Endothelial cell of umbilical vein (primary cell): ENCODE results near the gene MACROH2A2. TPM values are rescaled to one million over a fixed set of nuclear protein-coding genes. Genes with fewer than 3 reads are reported as not detected.
A peak's percentile ranks its signal among the peaks of the same experiment; 100 is the strongest.

Experiments
- BruUV-seq: library from RNA; stranded (reverse); fragments of 400-500 nt; replicated peaks from 2 replicates; lab custom pipeline; 2021; lab: Mats Ljungman, UMichigan
- CTCF ChIA-PET: fragments of 300-600, 350-600 bp; sonication (Branson Sonifier 250); formaldehyde crosslinking; loops from one replicate; lab custom pipeline; 2021; ENCODE audit warnings: antibody characterized with exemption, inconsistent platforms; lab: Charles Lee
- POLR2A ChIA-PET: fragments of 300-600, 350-600 bp; sonication (Branson Sonifier 250); formaldehyde crosslinking; loops from one replicate; lab custom pipeline; 2021; ENCODE audit warnings: antibody characterized with exemption, inconsistent platforms; lab: Charles Lee
- DNase-seq: peaks from one replicate; pipeline ENCODE4 v3.0.0-alpha.2; 2011; ENCODE audit warnings: low read depth, low spot score
- FAIRE-seq: peaks from 2 replicates; lab custom pipeline; 2011; peaks lifted over from hg19 to GRCh38; lab: Jason Lieb, UNC
- H2AFZ ChIP-seq: 2 replicates; pipeline ENCODE4 v1.6.0; 2012; ENCODE audit warnings: low read depth, low read length, control low read depth, inconsistent platforms
- H3K27ac ChIP-seq: 2 replicates; pipeline ENCODE4 v1.5.1; 2011; ENCODE audit warnings: low read depth, mild to moderate bottlenecking, control low read depth, low read length, moderate library complexity; ENCODE audit not compliant: insufficient read depth
- H3K27me3 ChIP-seq, 2 experiments: 2 replicates each; pipeline versions ENCODE4 v1.6.0 to v1.6.1; 2011; ENCODE audit warnings: low read length in 2 of 2, mixed read lengths in 1 of 2; ENCODE audit not compliant: control insufficient read depth in 2 of 2, insufficient read depth in 2 of 2
- H3K36me3 ChIP-seq, 2 experiments: 2 replicates in 1 of 2; 3 replicates in 1 of 2; pipeline ENCODE4 v1.5.1; 2011; ENCODE audit warnings: low read length in 2 of 2, mild to moderate bottlenecking in 1 of 2, moderate library complexity in 1 of 2; ENCODE audit not compliant: control insufficient read depth in 2 of 2, insufficient read depth in 2 of 2; ENCODE audit errors: extremely low read depth in 1 of 2
- H3K4me1 ChIP-seq: 3 replicates; pipeline ENCODE4 v1.5.1; 2011; ENCODE audit warnings: mild to moderate bottlenecking, low read length; ENCODE audit not compliant: control insufficient read depth, insufficient read depth; ENCODE audit errors: extremely low read depth
- H3K4me2 ChIP-seq: 2 replicates; pipeline ENCODE4 v1.6.1; 2011; ENCODE audit warnings: low read length, control low read depth, mixed read lengths; ENCODE audit not compliant: insufficient read depth
- H3K4me3 ChIP-seq, 3 experiments: fragments of 200-600 bp in 1 of 3; sonication (generic), shearing (Covaris generic) in 1 of 3; replicated peaks in 1 of 3; 2 replicates each; pipeline ENCODE4 v1.5.1; 2011 to 2016; ENCODE audit warnings: control low read depth in 3 of 3, low read length in 3 of 3, mild to moderate bottlenecking in 2 of 3, inconsistent platforms in 1 of 3, low read depth in 1 of 3, moderate library complexity in 1 of 3; ENCODE audit not compliant: insufficient read depth in 1 of 3
- H3K79me2 ChIP-seq: 2 replicates; pipeline ENCODE4 v1.6.0; 2012; ENCODE audit warnings: low read length, inconsistent platforms; ENCODE audit not compliant: control insufficient read depth, insufficient read depth
- H3K9ac ChIP-seq: replicated peaks from 2 replicates; pipeline ENCODE3; 2011; ENCODE audit warnings: low read length, control low read depth; ENCODE audit not compliant: insufficient read depth; ENCODE audit errors: extremely low read depth
- H3K9me1 ChIP-seq: replicated peaks from 3 replicates; pipeline ENCODE4 v1.6.0; 2011; ENCODE audit warnings: mild to moderate bottlenecking, low read length; ENCODE audit not compliant: control insufficient read depth, insufficient read depth; ENCODE audit errors: extremely low read depth
- H3K9me3 ChIP-seq: replicated peaks from 2 replicates; pipeline ENCODE4 v1.5.1; 2012; ENCODE audit warnings: low read length, inconsistent platforms; ENCODE audit not compliant: control insufficient read depth, insufficient read depth
- H4K20me1 ChIP-seq: replicated peaks from 2 replicates; pipeline ENCODE3; 2011; ENCODE audit warnings: mild to moderate bottlenecking, low read length; ENCODE audit not compliant: control insufficient read depth, insufficient read depth; ENCODE audit errors: extremely low read depth
- EZH2 ChIP-seq: IDR thresholded peaks from 2 replicates; pipeline ENCODE4 v1.6.1; 2012; ENCODE audit warnings: borderline replicate concordance, low read depth, mild to moderate bottlenecking, moderate library complexity, low read length, inconsistent platforms; ENCODE audit not compliant: severe bottlenecking
- FOS ChIP-seq: IDR thresholded peaks from 2 replicates; pipeline ENCODE4 v1.6.1; 2011; ENCODE audit warnings: mild to moderate bottlenecking, low read length, moderate library complexity, borderline replicate concordance; ENCODE audit not compliant: insufficient read depth
- GATA2 ChIP-seq: IDR thresholded peaks from 2 replicates; pipeline ENCODE4 v1.7.0; 2011; ENCODE audit warnings: low read depth, mild to moderate bottlenecking, moderate library complexity, mixed read lengths, low read length; ENCODE audit not compliant: insufficient read length, insufficient read depth
- JUN ChIP-seq: IDR thresholded peaks from 2 replicates; pipeline ENCODE4 v1.6.1; 2011; ENCODE audit warnings: borderline replicate concordance, low read depth; ENCODE audit not compliant: insufficient read length, insufficient read depth
- MYC ChIP-seq: IDR thresholded peaks from one replicate; pipeline ENCODE4 v1.6.1; 2011; ENCODE audit warnings: mild to moderate bottlenecking, low read depth, low read length
- POLR2A ChIP-seq: IDR thresholded peaks from 2 replicates; pipeline ENCODE4 v1.6.1; 2012; ENCODE audit warnings: low read depth, mild to moderate bottlenecking, control low read depth, low read length
- POLR2AphosphoS5 ChIP-seq: IDR thresholded peaks from 2 replicates; pipeline ENCODE4 v1.6.1; 2012; ENCODE audit warnings: low read depth, mild to moderate bottlenecking, control low read depth, low read length, moderate library complexity; ENCODE audit not compliant: insufficient read depth
- dilution Hi-C: fragments of 300-500 bp; cut with MboI; formaldehyde crosslinking; loops from one replicate; pipeline ENCODE4 v1.15.0; 2019; ENCODE audit warnings: low sequenced_read_pairs; ENCODE audit not compliant: extremely low pct_ligation_motif_present
- intact Hi-C: fragments of 100-400 bp; cut with micrococcal nuclease; formaldehyde crosslinking; loops from one replicate; pipeline ENCODE4 v1.10.0; 2022
- polyA plus RNA-seq, 4 experiments: library from polyadenylated mRNA; depleted of rRNA in 3 of 4; stranded (reverse) in 3 of 4; unstranded in 1 of 4; fragments of >200 nt; gene quantifications; 2 replicates each; pipeline versions ENCODE4 v1.2.1 to v1.2.3, GENCODE V29; 2011 to 2012; ENCODE audit warnings: missing spikeins in 1 of 4
- total RNA-seq: library from RNA; stranded (reverse); gene quantifications from 2 replicates; pipeline ENCODE4 v1.2.3, GENCODE V29; 2021
- TF ChIP-seq, protein P1 (sequence below): IDR thresholded peaks from 2 replicates; pipeline ENCODE4 v1.6.1; 2011; ENCODE audit not compliant: insufficient read depth, insufficient read length

MACROH2A2 gene
- total and polyA plus RNA-seq, 2 donors (not counting 3 experiments of a cell fraction or from before 2014, with no cell fraction given), result 0.08 TPM; not detected in 1

DNA sequence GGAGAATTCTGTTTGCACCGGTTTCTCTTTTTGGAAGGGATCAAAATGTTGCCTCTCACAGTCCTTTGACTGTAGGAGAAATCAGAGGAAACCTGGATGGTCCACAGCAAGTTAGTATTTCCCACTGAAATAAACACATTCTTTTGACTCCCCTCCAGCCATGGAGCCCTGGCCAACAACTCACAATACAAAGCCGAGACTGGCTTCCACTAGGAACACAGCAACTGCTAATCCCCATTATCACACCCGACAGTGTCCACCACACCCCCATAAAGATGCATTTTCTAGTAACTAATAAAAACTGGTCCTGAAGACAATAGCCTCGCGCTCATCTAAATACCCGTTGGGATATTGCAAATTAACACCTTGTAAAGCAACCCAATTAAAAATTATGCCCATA is 798 bp upstream of the MACROH2A2 start:
- H3K9ac ChIP-seq, result no peak overlapping the region
- no peak overlapping the region for H2AFZ ChIP-seq
- intact Hi-C loops, result no loop called here
- no peaks in the 10 kb centered on the region for H3K4me1 ChIP-seq
- no peak overlapping the region for H3K27ac ChIP-seq
- H3K9me1 ChIP-seq, result no peaks in the 10 kb centered on the region
- DNase-seq (no peak), FAIRE-seq (no peak)
- ChIA-PET POLR2A (no interaction called here), CTCF (no interaction called here)
- peaks cover 55 to 82% of the 10 kb centered on the region in 2 experiments for H3K27me3 ChIP-seq
- H3K79me2 ChIP-seq, result no peaks in the 10 kb centered on the region
- BruUV-seq, result no TSS peak
- no peak for TF ChIP-seq GATA2
- TF ChIP-seq POLR2AphosphoS5, result no peak
- no peak for TF ChIP-seq POLR2A
- TF ChIP-seq JUN, result no peak
- no peak for TF ChIP-seq EZH2
- no peak for TF ChIP-seq MYC
- H3K4me3 ChIP-seq, result no peak overlapping the region
- no peaks in the 10 kb centered on the region for H3K9me3 ChIP-seq
- H4K20me1 ChIP-seq, result no peaks in the 10 kb centered on the region
- no peak overlapping the region for H3K4me2 ChIP-seq
- dilution Hi-C loops, result no loop called here
- H3K36me3 ChIP-seq, result no peaks in the 10 kb centered on the region

DNA sequence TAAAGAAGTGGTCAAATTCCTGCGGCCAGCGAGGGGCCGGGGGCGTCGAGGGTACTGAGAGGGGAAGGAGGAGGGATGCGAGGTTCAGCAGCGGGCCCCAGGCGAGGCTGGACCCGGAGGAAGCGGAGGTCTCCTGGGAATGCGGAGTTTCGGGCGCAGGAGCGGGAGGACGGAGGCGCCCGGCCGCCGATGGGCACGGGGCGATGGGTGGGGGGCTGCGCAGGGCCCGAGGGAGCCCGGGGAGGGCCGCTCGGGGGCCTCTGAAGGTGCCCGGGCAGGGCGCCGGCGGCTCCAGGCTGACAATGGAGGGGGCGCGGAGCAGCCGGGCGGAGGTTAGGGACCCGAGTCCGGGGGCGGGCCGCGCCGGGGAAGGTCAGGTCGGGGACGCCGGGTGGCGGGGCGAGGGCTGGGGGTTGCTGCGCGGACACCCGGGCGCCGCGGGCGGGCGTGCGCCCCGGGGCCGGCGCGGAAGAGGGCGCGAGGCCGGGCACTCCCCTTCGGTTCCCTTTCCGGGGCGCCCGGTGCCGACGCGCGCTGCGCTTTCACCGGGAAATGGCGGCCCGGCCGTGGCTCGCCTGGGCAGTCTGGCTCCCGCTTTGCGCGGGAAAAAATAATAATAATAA is 683 bp downstream of the MACROH2A2 start:
- H3K79me2 ChIP-seq, result no peaks in the 10 kb centered on the region
- no peak for DNase-seq
- TF ChIP-seq EZH2, result peak; percentile 53
- TF ChIP-seq POLR2A, result no peak
- no peak for TF ChIP-seq FOS
- TF ChIP-seq POLR2AphosphoS5, result no peak
- TF ChIP-seq, protein P1, sequence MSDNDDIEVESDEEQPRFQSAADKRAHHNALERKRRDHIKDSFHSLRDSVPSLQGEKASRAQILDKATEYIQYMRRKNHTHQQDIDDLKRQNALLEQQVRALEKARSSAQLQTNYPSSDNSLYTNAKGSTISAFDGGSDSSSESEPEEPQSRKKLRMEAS, result no peak
- no peak for TF ChIP-seq JUN
- no TSS peak for BruUV-seq
- H3K4me2 ChIP-seq, result peak overlapping the region; percentile 36
- H3K4me3 ChIP-seq, result peak overlapping the region in 1 of 3 experiments; percentile 16
- POLR2A ChIA-PET, result no interaction called here
- no peaks in the 10 kb centered on the region for H3K4me1 ChIP-seq
- intact Hi-C loops, result no loop called here
- CTCF ChIA-PET, result no interaction called here
- H3K9ac ChIP-seq, result no peak overlapping the region
- H3K36me3 ChIP-seq, result no peaks in the 10 kb centered on the region
- H3K9me1 ChIP-seq, result no peaks in the 10 kb centered on the region
- no peak for FAIRE-seq
- no peaks in the 10 kb centered on the region for H3K9me3 ChIP-seq
- dilution Hi-C loops, result no loop called here
- no peaks in the 10 kb centered on the region for H4K20me1 ChIP-seq
- no peak overlapping the region for H3K27ac ChIP-seq
- H3K27me3 ChIP-seq, result peaks cover 56 to 89% of the 10 kb centered on the region in 2 experiments
- H2AFZ ChIP-seq, result no peak overlapping the region
